ENCODE measurements around the gene SNX20.

The SNX20 gene

GRCh38 chr16:50704245-50704644 is 23.1 kb upstream of the SNX20 start:
- DNase-seq, result no peak

GRCh38 chr16:50702725-50703124 is 21.6 kb upstream of the SNX20 start:
- DNase-seq, result no peak

- DNase-seq, result no peak
Measured at GRCh38 chr16:50699326-50700159, 18.4 kb upstream of the SNX20 start.

DNA sequence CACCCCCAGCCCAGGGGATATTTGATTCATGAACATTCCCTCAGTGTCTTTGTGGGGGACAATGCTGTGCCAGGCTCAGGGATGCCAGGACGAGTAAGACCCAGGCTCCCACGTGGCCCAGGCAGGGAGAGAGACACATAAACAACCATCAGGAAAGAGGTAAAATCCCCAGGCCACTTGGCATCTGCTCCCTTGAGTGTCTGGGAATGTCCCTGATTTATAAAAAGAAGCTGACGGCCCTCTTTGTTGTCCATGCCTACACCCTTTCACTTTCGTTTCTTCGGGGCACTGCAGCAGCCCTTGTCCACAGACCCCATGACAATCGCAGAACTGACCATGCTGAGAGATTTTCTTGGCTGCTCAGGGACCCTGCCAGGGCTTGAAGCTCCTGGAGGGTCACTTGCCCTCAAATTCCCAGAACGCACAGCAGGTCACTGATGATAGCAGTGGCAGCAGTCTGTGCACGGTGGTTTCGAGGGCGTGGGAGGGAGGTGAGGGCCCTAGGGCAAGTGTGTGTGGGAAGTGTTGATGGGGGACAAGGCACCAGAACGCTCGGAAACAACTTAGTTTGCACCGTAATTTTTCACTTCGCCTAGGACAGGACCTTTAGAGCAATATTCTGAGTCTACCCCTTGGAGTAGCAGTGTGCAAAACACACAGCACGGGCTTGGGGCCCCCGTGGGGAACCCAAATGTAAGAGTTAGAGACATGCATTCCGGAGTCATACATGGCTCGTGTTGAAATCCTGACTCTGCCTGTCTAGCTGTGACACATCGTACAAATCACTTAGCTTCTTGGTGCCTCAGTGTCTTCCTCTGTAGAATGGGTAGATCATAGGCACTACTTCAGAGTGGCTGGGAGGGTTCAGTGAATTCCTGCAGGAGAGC is 17.0 kb upstream of the SNX20 start:
- no peak for DNase-seq

DNA sequence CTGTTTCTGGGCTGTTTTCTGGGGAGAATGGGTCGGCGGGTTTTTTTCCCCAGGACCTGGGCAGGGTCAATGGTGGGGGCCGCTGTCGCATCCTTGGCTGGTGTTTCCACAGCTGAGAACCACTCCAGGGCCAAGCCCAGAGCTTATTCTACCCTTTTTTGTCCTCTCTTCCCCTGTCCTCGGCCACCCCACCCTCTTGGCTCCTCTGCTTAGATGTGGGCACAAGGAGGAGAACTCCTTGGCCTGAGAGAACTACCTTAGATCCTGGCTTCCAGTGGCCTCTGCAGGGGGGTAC is 16.3 kb upstream of the SNX20 start:
- no peak for DNase-seq

GRCh38 chr16:50696575-50697420 is 15.7 kb upstream of the SNX20 start:
- DNase-seq, result no peak

GRCh38 chr16:50696126-50696525 is 15.0 kb upstream of the SNX20 start:
- no peak for DNase-seq

- DNase-seq, result no peak
Measured at GRCh38 chr16:50695017-50696000, 14.2 kb upstream of the SNX20 start.

DNA sequence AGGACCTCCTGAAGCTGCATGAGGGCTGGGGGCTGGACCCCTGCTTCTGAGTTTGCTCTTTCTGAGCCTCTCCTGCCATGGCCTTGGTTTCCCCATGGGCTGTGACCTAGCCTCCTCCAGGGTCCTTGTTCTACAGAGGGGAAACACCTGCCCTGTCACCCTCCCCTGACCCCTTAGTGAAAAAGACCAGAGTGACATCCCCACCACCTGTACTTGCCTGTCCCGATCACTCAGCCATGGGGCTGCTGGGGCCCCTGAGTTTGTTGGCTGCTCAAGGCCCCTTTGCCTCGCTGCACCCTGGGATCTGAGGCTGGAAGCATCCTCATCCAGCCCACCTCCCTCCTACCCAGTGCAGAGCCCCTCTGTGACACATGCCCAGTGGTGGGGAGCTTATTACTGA is 13.1 kb upstream of the SNX20 start:
- no peak for DNase-seq

GRCh38 chr16:50692999-50693781 is 12.1 kb upstream of the SNX20 start, which contains the start of gene NOD2:
Gene NOD2, plus strand, starts transcription at chr16:50693606. Its CDS starts 5,890 bp downstream, at chr16:50699496.
- DNase-seq, result no peak

DNA sequence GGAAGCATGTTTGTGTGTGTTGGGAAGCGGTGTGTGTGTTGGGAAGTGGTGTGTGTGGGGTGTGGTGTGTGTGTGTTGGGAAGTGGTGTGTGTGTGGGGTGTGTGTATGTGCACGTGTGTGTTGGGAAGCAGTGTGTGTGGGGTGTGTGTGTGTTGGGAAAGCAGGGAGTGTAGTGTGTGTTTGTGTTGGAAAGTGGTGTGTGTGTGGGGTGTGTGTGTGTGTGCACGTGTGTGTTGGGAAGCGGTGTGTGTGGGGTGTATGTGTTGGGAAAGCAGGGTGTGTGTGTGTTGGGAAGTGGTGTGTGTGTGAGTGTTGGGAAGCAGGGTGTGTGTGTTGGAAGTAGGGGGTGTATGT is 11.5 kb upstream of the SNX20 start:
- DNase-seq, result no peak

DNA sequence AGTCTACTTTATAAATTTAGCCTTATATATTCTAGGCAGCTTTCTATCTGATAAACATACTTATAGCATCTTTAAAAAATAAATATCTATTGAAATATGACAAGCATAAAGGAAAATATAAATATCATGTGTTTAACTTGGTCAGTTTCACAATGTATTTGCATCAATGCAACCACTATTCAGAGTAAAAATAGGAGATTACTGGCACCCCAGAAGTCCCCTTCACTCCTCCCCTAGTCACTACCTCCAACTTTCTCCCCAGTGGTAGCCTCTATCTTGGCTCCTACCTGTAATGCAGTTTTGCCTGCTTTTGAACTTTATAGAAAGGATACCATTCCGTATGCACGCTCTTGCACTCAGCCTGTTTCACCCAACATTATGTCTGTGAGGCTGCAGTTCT is 9.1 kb upstream of the SNX20 start:
- DNase-seq, result no peak

- no peak for DNase-seq
Measured at GRCh38 chr16:50688867-50689266, 7.8 kb upstream of the SNX20 start.

DNA sequence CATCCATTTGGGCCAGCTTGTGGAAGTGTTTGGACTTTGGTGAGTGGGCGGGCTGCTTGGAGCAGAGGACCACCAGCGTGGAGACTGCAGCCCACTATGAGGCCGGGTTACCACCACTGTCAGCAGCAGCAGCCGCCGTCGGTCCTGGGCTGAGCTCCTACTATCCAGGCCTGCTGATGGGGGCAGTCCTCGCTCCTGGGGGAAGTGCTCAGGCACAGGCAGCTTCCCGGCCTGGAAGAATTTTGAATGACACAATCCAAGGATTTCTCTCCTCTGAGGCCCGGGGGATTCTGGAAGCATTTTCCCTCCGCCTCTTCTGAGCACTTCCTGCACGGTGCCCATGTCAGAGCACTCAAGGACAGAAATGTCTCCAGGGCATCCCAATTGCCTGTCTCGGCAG is 7.0 kb upstream of the SNX20 start:
- no peak for DNase-seq

GRCh38 chr16:50685462-50686063 is 4.5 kb upstream of the SNX20 start:
- DNase-seq, result no peak

GRCh38 chr16:50684823-50685461 is 3.8 kb upstream of the SNX20 start:
- DNase-seq, result no peak

DNA sequence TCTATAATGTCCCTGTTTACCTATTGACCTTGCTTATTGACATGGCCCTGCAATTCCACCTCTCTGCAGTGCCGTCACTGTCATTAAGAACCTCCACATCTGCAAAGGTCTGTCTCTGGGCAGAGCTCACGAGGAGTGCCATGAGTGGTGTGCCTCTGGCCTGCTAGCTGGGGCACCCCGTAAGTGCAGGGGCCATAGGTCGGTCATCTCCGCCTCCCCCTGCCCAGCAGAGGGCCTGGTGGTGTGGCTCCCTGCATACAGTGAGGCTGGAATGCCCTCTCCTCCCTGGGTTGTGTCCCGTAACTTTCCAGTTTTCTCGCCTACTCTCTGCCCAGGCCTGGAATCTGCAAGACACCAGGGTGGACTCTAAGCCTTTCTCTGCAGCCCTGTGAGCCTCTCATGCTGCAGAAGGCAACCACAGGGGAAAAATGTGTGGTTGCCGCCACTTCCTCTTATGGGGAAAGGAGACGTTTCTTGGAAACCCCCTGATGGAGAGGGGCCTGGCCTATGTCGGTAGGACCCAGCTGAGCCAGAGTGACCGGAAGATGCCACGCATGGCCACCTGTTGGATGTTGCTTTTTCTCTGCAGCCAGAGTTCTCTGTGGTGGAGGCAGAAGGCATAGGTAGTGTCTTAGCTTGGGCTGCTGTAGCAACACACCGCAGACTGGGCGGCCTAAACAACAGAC is 2.7 kb upstream of the SNX20 start:
- DNase-seq, result no peak

DNA sequence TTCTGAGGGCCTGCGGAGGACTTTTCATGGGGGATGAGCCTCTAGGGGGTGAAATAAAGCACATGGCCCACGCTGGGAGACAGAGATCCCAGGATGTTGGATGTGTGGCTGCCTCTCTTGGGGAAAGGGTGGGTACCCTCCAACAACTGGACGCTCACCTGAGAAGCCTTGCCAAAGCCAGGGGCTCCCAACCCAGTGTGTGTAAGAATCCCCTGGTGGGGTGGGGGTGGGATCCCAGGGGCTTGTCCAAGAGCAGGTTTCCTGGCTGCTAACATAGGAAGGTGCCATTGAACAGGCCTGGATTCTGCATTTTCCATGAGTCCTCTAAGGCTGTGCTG is 587 bp downstream of the SNX20 start:
- no peak for DNase-seq

GRCh38 chr16:50679676-50680555 is 1.2 kb downstream of the SNX20 start:
- DNase-seq, result no peak

Data from NCI-H1105 treated with DMSO at 0.1 percent for 48 hours (cell line).